GM12874 (cell line): ENCODE results near the gene PTPRU.

Experiments
- CTCF ChIP-seq: IDR thresholded peaks from 2 replicates; pipeline ENCODE4 v1.5.1; 2011; ENCODE audit warnings: low read depth, mild to moderate bottlenecking, control low read depth, low read length, moderate library complexity; ENCODE audit not compliant: insufficient read depth

PTPRU gene

GRCh38 chr1:29318724-29319123, 82.4 kb downstream of the PTPRU start:
- TF ChIP-seq CTCF: no peak

DNA sequence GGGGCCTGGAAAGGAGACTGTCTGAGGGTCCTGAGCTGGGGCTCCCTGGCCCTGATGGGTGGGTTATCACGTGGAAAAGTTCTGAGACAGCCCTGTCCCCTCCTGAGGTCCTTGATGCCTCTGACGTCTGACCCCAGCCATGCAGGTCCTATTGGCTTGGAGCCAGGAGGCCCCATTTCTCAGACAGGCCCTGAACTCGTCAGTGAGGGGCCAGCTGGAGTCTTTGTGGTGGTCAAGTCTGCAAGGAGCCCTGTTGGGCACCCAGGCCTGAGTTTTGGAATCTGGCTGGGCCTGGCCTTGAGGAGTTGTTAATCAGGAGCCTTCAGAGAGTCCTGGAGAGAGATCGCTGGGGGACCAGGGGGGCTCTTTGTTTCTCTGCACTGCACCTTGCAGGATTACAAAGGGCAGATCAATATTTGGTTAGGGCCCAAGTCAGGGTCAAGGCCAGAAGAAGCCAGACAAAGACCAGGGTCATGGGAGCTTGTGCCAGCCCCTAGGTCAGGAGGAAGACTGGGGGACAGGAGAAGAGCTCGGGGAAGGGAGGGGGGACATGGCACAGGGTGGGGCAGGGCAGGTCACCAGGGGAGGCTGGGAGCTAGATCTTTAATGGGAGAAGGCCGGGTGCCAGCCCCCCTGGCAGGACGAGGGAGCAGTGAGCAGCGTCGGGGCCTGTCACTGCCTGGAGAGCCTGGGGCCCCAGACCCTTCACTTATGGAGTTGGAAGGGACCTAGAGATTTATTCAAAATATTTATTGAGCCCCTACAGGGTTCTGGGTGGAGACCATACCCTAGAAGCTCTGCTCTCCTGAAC, 83.2 kb downstream of the PTPRU start:
- no peak for TF ChIP-seq CTCF

- TF ChIP-seq CTCF: no peak
These were observed 84.0 kb downstream of the PTPRU start for GRCh38 chr1:29320156-29320940.

GRCh38 chr1:29321176-29321575, 84.9 kb downstream of the PTPRU start:
- no peak for TF ChIP-seq CTCF

DNA sequence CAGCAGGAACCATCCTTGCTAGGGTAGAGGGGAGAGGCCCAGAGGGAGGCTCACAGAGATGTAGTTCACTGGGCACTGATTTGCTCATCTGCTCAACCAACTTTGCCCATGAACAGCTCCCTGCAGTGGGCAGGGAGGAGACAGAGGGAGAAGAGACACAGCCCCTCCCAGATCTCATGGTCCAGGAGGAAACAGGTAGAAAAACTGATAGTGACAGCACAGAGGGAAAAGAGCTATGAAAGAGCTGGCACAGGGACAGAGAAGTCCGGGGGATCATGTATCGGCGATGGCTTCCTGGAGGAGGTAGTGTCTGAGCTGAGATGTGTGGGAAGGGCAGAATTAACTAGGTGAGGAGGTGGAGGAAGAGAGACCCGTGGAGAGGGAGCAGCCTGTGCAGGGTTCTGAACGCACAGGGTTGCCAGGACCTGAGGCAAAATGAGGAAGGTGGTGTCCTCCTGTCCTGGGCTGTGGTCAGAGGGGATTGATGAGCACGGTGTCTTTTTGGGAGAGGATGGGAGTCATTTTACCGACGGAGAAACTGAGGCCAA, 85.9 kb downstream of the PTPRU start:
- TF ChIP-seq CTCF: no peak

- no peak for TF ChIP-seq CTCF
These were observed 86.7 kb downstream of the PTPRU start for GRCh38 chr1:29322861-29323585.

DNA sequence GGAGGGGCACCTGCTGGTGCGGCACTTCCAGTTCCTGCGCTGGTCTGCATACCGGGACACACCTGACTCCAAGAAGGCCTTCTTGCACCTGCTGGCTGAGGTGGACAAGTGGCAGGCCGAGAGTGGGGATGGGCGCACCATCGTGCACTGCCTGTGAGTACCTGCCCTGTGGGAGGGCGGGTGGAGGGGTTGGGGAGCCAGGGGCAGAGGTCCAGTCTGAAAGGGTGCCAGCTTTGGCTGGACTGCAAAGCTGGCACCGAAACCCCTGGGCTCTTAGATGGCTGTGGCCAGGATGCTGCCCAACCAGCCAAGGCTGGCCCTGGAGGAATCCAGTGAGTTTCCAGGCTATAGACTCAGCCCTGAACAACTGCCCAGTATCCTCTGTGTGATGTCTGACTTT, 87.3 kb downstream of the PTPRU start:
- no peak for TF ChIP-seq CTCF
